Cardiac fibroblast (primary cell): Measurements from ENCODE around the gene DPF3.

Source experiments
- DNase-seq, 2 donors: peaks; one replicate each; pipeline versions ENCODE4 v3.0.0 to v3.0.0-alpha.2; 2010; ENCODE audit warnings: low read depth in 2 of 2
- H3K4me3 ChIP-seq, 2 donors: replicated peaks in 1 of 2; 1 replicate in 1 of 2; 2 replicates in 1 of 2; pipeline ENCODE4 v1.5.1; 2011; ENCODE audit warnings: low read depth in 2 of 2, low read length in 2 of 2, mild to moderate bottlenecking in 2 of 2, moderate library complexity in 1 of 2
- CTCF ChIP-seq: IDR thresholded peaks from one replicate; pipeline ENCODE4 v1.5.1; 2011; ENCODE audit warnings: low read depth, mild to moderate bottlenecking, low read length, inconsistent platforms

Gene DPF3

GRCh38 chr14:72583316-72584272 is 310.3 kb downstream of the DPF3 start:
- no peak overlapping the region for H3K4me3 ChIP-seq
- TF ChIP-seq CTCF: no peak
- no peak for DNase-seq

- no peak for DNase-seq
- no peak for TF ChIP-seq CTCF
- H3K4me3 ChIP-seq: no peak overlapping the region
Observed at GRCh38 chr14:72582582-72582981, 311.3 kb downstream of the DPF3 start.

GRCh38 chr14:72578514-72578913 is 315.4 kb downstream of the DPF3 start:
- no peak overlapping the region for H3K4me3 ChIP-seq
- TF ChIP-seq CTCF: no peak
- DNase-seq: no peak

DNA sequence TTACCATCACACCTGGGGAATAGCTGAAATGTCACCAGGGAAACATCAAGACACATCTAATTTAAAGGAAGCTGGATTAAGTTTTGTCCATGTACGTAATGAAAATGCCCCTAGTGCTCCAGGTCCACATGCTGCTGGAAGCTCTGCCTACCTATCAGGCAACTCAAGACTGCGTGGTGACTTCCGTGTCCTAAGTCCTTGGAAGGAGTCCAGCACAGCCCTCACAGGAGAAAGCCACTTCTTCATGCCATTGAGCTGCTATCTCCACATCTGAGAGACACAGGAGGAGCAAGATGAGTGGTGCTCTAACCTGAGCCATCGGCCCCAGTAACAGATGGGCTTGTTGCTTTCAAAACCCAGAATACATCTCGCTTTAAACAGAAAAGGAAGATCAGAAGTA is 316.4 kb downstream of the DPF3 start:
- no peak for DNase-seq
- TF ChIP-seq CTCF: no peak
- H3K4me3 ChIP-seq: no peak overlapping the region

GRCh38 chr14:72576258-72576657 is 317.6 kb downstream of the DPF3 start:
- H3K4me3 ChIP-seq: no peak overlapping the region
- no peak for TF ChIP-seq CTCF
- DNase-seq: peak; percentile 17 to 30

- TF ChIP-seq CTCF: no peak
- no peak for DNase-seq
- H3K4me3 ChIP-seq: no peak overlapping the region
Observed at GRCh38 chr14:72574715-72575114, 319.2 kb downstream of the DPF3 start.
